ENCODE measurements around the gene ZDHHC7.

GRCh38 chr16:85056211-85056748 lies 44.9 kb upstream of the ZDHHC7 start:
- TF ChIP-seq, protein P1, sequence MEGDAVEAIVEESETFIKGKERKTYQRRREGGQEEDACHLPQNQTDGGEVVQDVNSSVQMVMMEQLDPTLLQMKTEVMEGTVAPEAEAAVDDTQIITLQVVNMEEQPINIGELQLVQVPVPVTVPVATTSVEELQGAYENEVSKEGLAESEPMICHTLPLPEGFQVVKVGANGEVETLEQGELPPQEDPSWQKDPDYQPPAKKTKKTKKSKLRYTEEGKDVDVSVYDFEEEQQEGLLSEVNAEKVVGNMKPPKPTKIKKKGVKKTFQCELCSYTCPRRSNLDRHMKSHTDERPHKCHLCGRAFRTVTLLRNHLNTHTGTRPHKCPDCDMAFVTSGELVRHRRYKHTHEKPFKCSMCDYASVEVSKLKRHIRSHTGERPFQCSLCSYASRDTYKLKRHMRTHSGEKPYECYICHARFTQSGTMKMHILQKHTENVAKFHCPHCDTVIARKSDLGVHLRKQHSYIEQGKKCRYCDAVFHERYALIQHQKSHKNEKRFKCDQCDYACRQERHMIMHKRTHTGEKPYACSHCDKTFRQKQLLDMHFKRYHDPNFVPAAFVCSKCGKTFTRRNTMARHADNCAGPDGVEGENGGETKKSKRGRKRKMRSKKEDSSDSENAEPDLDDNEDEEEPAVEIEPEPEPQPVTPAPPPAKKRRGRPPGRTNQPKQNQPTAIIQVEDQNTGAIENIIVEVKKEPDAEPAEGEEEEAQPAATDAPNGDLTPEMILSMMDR (IDR thresholded peaks at IDR 0.05; ENCODE audit: low read length), result no peak
- no peak for TF ChIP-seq EZH2 (IDR thresholded peaks at IDR 0.05; ENCODE audit: borderline replicate concordance, low read length)

All from OCI-LY1 (cell line).